ENCODE results near the gene TCP11.

DNA sequence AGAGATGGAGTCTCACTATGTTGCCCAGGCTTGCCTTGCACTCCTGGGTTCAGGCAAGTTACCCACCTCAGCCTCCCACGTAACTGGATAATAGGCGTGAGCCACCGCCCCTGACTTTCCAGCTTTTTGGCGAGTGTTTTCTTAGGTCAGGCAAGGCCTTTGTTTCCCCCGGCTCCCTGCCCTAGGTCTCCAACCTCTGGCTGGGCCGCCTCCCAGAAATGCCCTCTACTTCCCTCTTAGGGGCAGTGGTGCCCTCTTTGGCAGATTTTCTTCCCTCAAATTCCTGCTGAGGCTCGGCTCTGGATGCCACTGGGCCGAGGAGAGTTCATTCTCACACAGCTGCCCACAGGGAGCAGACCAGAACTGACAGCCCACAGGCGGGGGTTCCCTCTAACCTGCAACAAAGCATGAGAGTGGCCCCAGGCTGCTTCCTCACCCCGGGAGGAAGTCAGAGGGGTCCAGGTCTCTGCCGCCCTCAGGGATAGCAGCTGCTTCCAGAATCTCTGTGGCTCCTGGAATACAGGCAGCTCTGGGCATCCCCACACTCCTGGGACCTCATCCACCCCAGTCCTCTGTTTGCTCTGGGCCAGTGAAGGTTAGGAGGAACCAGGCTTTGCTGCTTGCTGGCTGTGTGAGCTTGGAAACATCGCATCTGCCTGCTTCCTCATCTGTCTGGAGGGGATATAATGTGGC lies 56.5 kb downstream of the TCP11 start:
- no peak for TF ChIP-seq CTCF (IDR thresholded peaks at IDR 0.05)
- TF ChIP-seq POLR2A (IDR thresholded peaks at IDR 0.05): no peak
- no peak for TF ChIP-seq POLR2AphosphoS5 (IDR thresholded peaks at IDR 0.05; ENCODE audit: insufficient read depth in 1 of 2, low read depth in 1 of 2)

All from vagina (tissue), 2 donors.